Activated B cell treated with CpG ODN at 0.5 μM for 24 hours (primary cell): ENCODE measurements around the gene HDAC4. TPM values are rescaled to one million over a fixed set of nuclear protein-coding genes. Genes with fewer than 3 reads are reported as not detected.

Experiments used
- ATAC-seq: fragments of 200-7000 bp; cut with Tn5 transposase; one replicate; pipeline ENCODE4 v1.10.0; 2021; ENCODE audit warnings: low read depth, mild to moderate bottlenecking, moderate library complexity
- CTCF ChIA-PET: fragments of 350-600 bp; sonication (Branson Sonifier 250); formaldehyde crosslinking; loops from one replicate; lab custom pipeline; 2021; ENCODE audit warnings: antibody characterized with exemption; lab: Charles Lee
- POLR2A ChIA-PET: fragments of 350-600 bp; sonication (Branson Sonifier 250); formaldehyde crosslinking; loops from one replicate; lab custom pipeline; 2021; ENCODE audit warnings: antibody characterized with exemption; lab: Charles Lee
- DNase-seq: peaks from one replicate; pipeline ENCODE4 v3.0.0; 2022
- H3K27ac Mint-ChIP-seq: one replicate; pipeline ENCODE4 v1.8.0; 2020; ENCODE audit warnings: mixed read lengths
- H3K27me3 Mint-ChIP-seq: one replicate; pipeline ENCODE4 v1.8.0; 2021; ENCODE audit warnings: mixed read lengths
- H3K36me3 Mint-ChIP-seq: one replicate; pipeline ENCODE4 v1.8.0; 2021; ENCODE audit warnings: low read depth, mixed read lengths
- H3K4me1 Mint-ChIP-seq: one replicate; pipeline ENCODE4 v1.8.0; 2021; ENCODE audit warnings: mixed read lengths
- H3K4me3 Mint-ChIP-seq: one replicate; pipeline ENCODE4 v1.8.0; 2020; ENCODE audit warnings: mild to moderate bottlenecking, mixed read lengths
- H3K9me3 Mint-ChIP-seq: one replicate; pipeline ENCODE4 v1.8.0; 2020; ENCODE audit warnings: mixed read lengths
- CTCF ChIP-seq: fragments of 200-600 bp; IDR thresholded peaks from one replicate; pipeline ENCODE4 v1.8.0; 2022; ENCODE audit warnings: antibody characterized with exemption, mild to moderate bottlenecking
- intact Hi-C: fragments of 100-400 bp; cut with micrococcal nuclease; formaldehyde crosslinking; loops from one replicate; pipeline ENCODE4 v1.15.1; 2024
- total RNA-seq: library from RNA; stranded (reverse); gene quantifications from 2 replicates; pipeline ENCODE4 v1.2.3, GENCODE V29; 2022

Gene HDAC4
- total RNA-seq, 1 donor from 2014 or later, result 31.9 TPM

GRCh38 chr2:239167011-239167673 is 233.7 kb downstream of the HDAC4 start:
- Mint-ChIP-seq H3K36me3 (peaks cover 49% of the 10 kb centered on the region), H3K27ac (no peak overlapping the region), H3K27me3 (no peaks in the 10 kb centered on the region), H3K9me3 (peaks cover 12% of the 10 kb centered on the region), H3K4me1 (no peaks in the 10 kb centered on the region), H3K4me3 (no peak overlapping the region)
- ATAC-seq, result no peak
- intact Hi-C loops, result no loop called here
- TF ChIP-seq CTCF, result no peak
- DNase-seq, result no peak
- POLR2A ChIA-PET, result no interaction called here
- CTCF ChIA-PET, result no interaction called here

- peaks cover 9% of the 10 kb centered on the region for H3K9me3 Mint-ChIP-seq
- CTCF ChIA-PET, result no interaction called here
- intact Hi-C loops, result no loop called here
- H3K27me3 Mint-ChIP-seq, result no peaks in the 10 kb centered on the region
- ATAC-seq (no peak), DNase-seq (no peak)
- POLR2A ChIA-PET, result no interaction called here
- no peak overlapping the region for H3K27ac Mint-ChIP-seq
- peaks cover 47% of the 10 kb centered on the region for H3K36me3 Mint-ChIP-seq
- H3K4me3 Mint-ChIP-seq, result no peak overlapping the region
- no peak for TF ChIP-seq CTCF
- H3K4me1 Mint-ChIP-seq, result no peaks in the 10 kb centered on the region
These were observed 234.5 kb downstream of the HDAC4 start for GRCh38 chr2:239166201-239166834.

- Mint-ChIP-seq H3K27ac (no peak overlapping the region), H3K9me3 (peaks cover under 1% of the 10 kb centered on the region), H3K27me3 (no peaks in the 10 kb centered on the region), H3K4me1 (no peaks in the 10 kb centered on the region), H3K36me3 (peaks cover 45% of the 10 kb centered on the region), H3K4me3 (no peak overlapping the region)
- no peak for TF ChIP-seq CTCF
- POLR2A ChIA-PET, result no interaction called here
- peak; percentile 6 for DNase-seq
- intact Hi-C loops, result no loop called here
- CTCF ChIA-PET, result no interaction called here
- no peak for ATAC-seq
These were observed 235.5 kb downstream of the HDAC4 start for GRCh38 chr2:239165206-239165831.

- Mint-ChIP-seq H3K4me1 (no peaks in the 10 kb centered on the region), H3K27ac (no peak overlapping the region), H3K9me3 (no peaks in the 10 kb centered on the region), H3K36me3 (peaks cover 44% of the 10 kb centered on the region), H3K4me3 (no peak overlapping the region), H3K27me3 (no peaks in the 10 kb centered on the region)
- TF ChIP-seq CTCF, result no peak
- DNase-seq (peak; percentile 3), ATAC-seq (no peak)
- intact Hi-C loops, result no loop called here
- POLR2A ChIA-PET, result no interaction called here
- CTCF ChIA-PET, result no interaction called here
These were observed 236.4 kb downstream of the HDAC4 start for GRCh38 chr2:239164335-239164871.

GRCh38 chr2:239163688-239164334 is 237.0 kb downstream of the HDAC4 start:
- POLR2A ChIA-PET, result no interaction called here
- DNase-seq, result no peak

More at GRCh38 chr2:239163688-239164334, 237.0 kb downstream of the HDAC4 start:
- Mint-ChIP-seq H3K4me1 (no peaks in the 10 kb centered on the region), H3K27ac (no peak overlapping the region), H3K27me3 (no peaks in the 10 kb centered on the region), H3K36me3 (peaks cover 41% of the 10 kb centered on the region), H3K9me3 (no peaks in the 10 kb centered on the region), H3K4me3 (no peak overlapping the region)
- intact Hi-C loops, result no loop called here
- CTCF ChIA-PET, result no interaction called here
- no peak for ATAC-seq
- TF ChIP-seq CTCF, result no peak
